HUDEP-2 (cell line): ENCODE measurements around the gene ETFA.

Experiments used
- DNase-seq, 76 experiments: peaks; one replicate each; lab custom pipeline; 2025; ENCODE audit not compliant: unreplicated experiment in 76 of 76; lab: John Stamatoyannopoulos, UW

The ETFA gene

GRCh38 chr15:76179023-76179422 lies 132.2 kb downstream of the ETFA start:
- no peak for DNase-seq

- DNase-seq, result no peak
Observed at GRCh38 chr15:76178296-76179000, 132.8 kb downstream of the ETFA start.

- no peak for DNase-seq
Observed at GRCh38 chr15:76177491-76178040, 133.7 kb downstream of the ETFA start.

GRCh38 chr15:76176487-76177085 lies 134.7 kb downstream of the ETFA start:
- no peak for DNase-seq

DNA sequence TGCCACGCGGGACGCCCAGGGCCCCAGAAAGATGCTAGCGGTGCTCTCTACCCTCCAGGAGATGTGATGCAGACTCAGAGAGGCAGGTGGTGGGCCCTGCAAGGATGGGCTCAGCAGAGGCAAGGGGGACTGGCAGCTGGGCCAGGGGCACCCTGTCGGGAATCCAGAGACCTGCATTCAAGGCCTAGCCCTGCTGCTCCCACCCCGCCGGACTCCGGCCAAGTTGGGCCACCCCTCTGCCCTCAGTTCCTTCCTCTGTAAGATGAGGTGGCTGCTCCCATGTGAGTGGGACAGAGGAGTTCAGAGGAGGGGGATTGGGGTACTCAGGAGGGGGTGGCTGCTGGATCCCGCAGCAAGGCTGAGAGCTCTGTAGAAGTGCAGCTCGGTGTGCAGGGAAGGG lies 135.2 kb downstream of the ETFA start:
- no peak for DNase-seq

- DNase-seq, result no peak
Observed at GRCh38 chr15:76175442-76175841, 135.8 kb downstream of the ETFA start.

GRCh38 chr15:76174654-76175053 lies 136.6 kb downstream of the ETFA start:
- no peak for DNase-seq

- no peak for DNase-seq
Observed at GRCh38 chr15:76173317-76173834, 137.9 kb downstream of the ETFA start.

- no peak for DNase-seq
Observed at GRCh38 chr15:76172782-76173181, 138.5 kb downstream of the ETFA start.

GRCh38 chr15:76169911-76170800 lies 141.1 kb downstream of the ETFA start:
- DNase-seq, result no peak

- DNase-seq, result peak in 5 of 76 experiments; percentile 4 to 15 (median 5)
Observed at GRCh38 chr15:76169018-76169417, 142.3 kb downstream of the ETFA start.

DNA sequence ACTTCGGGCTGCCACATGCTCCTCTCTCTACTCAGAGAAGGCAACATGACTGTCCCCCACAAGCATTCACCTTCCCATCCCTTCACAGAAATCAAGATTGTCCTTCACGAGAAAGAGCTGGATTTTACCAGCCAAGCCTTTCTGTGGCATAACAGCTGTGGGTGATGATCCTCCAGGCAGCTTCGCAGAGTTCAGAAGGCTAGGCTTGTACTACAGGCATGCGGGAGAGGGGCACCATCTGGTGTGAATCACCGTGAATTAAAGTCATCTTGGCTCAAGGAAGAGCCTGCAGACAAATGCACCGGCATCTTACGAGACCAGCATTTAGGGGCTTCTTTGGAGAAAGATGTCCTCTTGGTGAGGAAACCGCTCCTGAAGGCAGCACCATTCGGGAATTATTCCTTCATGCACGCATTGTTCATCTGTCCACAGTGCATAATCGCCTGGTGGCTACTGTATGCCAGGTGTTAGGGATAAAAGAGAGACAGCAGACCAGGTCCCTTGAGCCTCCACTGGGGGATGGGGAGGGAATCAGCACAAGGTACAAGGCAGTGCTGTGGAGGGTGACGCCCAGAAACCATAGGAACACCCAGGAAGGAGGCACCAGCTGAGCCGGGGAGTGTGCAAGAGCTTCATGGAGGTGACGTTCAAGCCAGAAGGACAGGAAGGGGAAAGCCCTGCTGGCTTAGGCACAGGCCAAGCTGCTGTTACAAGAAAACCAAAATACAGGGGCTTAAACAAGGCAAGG lies 142.9 kb downstream of the ETFA start:
- DNase-seq, result no peak

DNA sequence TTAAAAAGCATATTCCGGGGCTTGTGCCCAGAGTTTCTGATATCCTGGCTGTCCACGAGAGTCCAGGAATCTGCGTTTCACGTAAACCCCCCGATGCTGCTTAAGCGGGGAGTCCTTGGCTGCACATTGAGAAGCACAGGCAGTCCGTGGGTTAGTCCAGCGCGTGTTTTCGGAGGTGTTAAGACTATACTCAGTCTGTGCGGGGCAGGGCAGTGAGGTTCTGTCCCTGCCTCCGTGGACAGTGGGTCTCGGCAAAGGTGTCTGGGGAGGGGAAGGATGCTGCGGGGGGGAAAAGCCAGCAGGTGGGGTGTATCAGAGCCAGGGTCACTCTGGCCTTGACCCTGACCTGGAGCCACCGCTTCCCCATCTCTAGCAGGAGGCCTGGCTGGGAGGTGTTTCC lies 145.3 kb downstream of the ETFA start:
- DNase-seq, result no peak
